Omental fat pad (tissue), 4 donors: ENCODE data around the gene SRRM3. TPM values are rescaled to one million over a fixed set of nuclear protein-coding genes. Genes with fewer than 3 reads are reported as not detected.
A peak's percentile ranks its signal among the peaks of the same experiment; 100 is the strongest.
"Not testable (repeated sequence)": the region's sequence is repeated elsewhere in the genome, so short reads cannot be mapped to it uniquely, and the experiment has no call there.

Experiments
- ATAC-seq: fragments of 150-250 bp; one replicate; pipeline ENCODE4 v1.9.1; 2016; ENCODE audit warnings: mild to moderate bottlenecking, moderate library complexity; ENCODE audit not compliant: low FRiP score
- DNase-seq: peaks from one replicate; pipeline ENCODE4 v3.0.0-alpha.2; 2019; ENCODE audit warnings: low spot score
- CTCF ChIP-seq, 3 donors: fragments of 450-650 bp; IDR thresholded peaks; one replicate each; pipeline ENCODE4 v1.5.1; 2016 to 2017; ENCODE audit warnings: antibody characterized with exemption in 3 of 3, mild to moderate bottlenecking in 3 of 3, moderate library complexity in 2 of 3
- total RNA-seq, 4 donors: library from RNA; depleted of rRNA; stranded (reverse); fragments of >200 nt; gene quantifications; one replicate each; pipeline ENCODE4 v1.1.0, GENCODE V29; 2016

The SRRM3 gene
- total RNA-seq, 4 donors from 2014 or later: 1.7 to 3.7 (median 2.4) TPM

- no peak for DNase-seq
- ATAC-seq: no peak
- no peak for TF ChIP-seq CTCF (IDR thresholded peaks at IDR 0.05)
Observed at GRCh38 chr7:76165106-76165972, 36.4 kb upstream of the SRRM3 start.

- ATAC-seq: no peak
- no peak for TF ChIP-seq CTCF (IDR thresholded peaks at IDR 0.05)
- DNase-seq: no peak
Observed at GRCh38 chr7:76165973-76166403, 35.7 kb upstream of the SRRM3 start.

- ATAC-seq (peak; percentile 99), DNase-seq (peak; percentile 93)
- TF ChIP-seq CTCF (IDR thresholded peaks at IDR 0.05): no peak
Observed at GRCh38 chr7:76166404-76167255, 35.1 kb upstream of the SRRM3 start.

GRCh38 chr7:76173566-76174205 is 28.0 kb upstream of the SRRM3 start:
- no peak for DNase-seq
- no peak for TF ChIP-seq CTCF (IDR thresholded peaks at IDR 0.05)
- ATAC-seq: no peak

- DNase-seq, ATAC-seq: not testable (repeated sequence)
Observed at GRCh38 chr7:76176951-76177350, 24.7 kb upstream of the SRRM3 start.

- no peak for TF ChIP-seq CTCF (IDR thresholded peaks at IDR 0.05)
- DNase-seq (no peak), ATAC-seq (no peak)
Observed at GRCh38 chr7:76179686-76180085, 22.0 kb upstream of the SRRM3 start.
